Suprapubic skin (tissue), 4 donors: ENCODE results near the gene HDDC3.

Source experiments
- CTCF ChIP-seq, 2 donors: fragments of 200-600 bp in 1 of 2; fragments of 450-650 bp in 1 of 2; sonication (generic) in 1 of 2; IDR thresholded peaks; one replicate each; pipeline ENCODE4 v1.5.1; 2016 to 2019; ENCODE audit warnings: antibody characterized with exemption in 2 of 2, mild to moderate bottlenecking in 1 of 2, moderate library complexity in 1 of 2
- EP300 ChIP-seq: sonication (generic); formaldehyde crosslinking; IDR thresholded peaks from one replicate; pipeline ENCODE4 v1.6.1; 2017; ENCODE audit warnings: antibody characterized with exemption
- POLR2A ChIP-seq, 2 donors: fragments of 450-650 bp; IDR thresholded peaks; one replicate each; pipeline ENCODE4 v1.6.1; 2017; ENCODE audit warnings: antibody characterized with exemption in 2 of 2, mild to moderate bottlenecking in 2 of 2, moderate library complexity in 2 of 2
- POLR2AphosphoS5 ChIP-seq, 3 donors: sonication (generic); formaldehyde crosslinking; IDR thresholded peaks; one replicate each; pipeline ENCODE4 v1.6.1; 2017; ENCODE audit warnings: antibody characterized with exemption in 3 of 3

- TF ChIP-seq CTCF (IDR thresholded peaks at IDR 0.05) (no peak), POLR2AphosphoS5 (IDR thresholded peaks at IDR 0.05) (no peak), POLR2A (IDR thresholded peaks at IDR 0.05) (no peak), EP300 (no peak)
Observed at GRCh38 chr15:90918034-90918788, 14.1 kb downstream of the HDDC3 start.
